Activated CD4-positive, alpha-beta memory T cell treated with anti-CD3 and anti-CD28 coated beads for 36 hours (primary cell): ENCODE data around the gene AFF2. TPM values are rescaled to one million over a fixed set of nuclear protein-coding genes. Genes with fewer than 3 reads are reported as not detected.
A peak's percentile ranks its signal among the peaks of the same experiment; 100 is the strongest.

Source experiments
- CTCF ChIA-PET: fragments of 350-600 bp; sonication (Branson Sonifier 250); formaldehyde crosslinking; loops from one replicate; lab custom pipeline; 2021; ENCODE audit warnings: antibody characterized with exemption, inconsistent platforms; lab: Charles Lee
- POLR2A ChIA-PET: fragments of 350-600 bp; sonication (Branson Sonifier 250); formaldehyde crosslinking; loops from one replicate; lab custom pipeline; 2021; ENCODE audit warnings: antibody characterized with exemption; lab: Charles Lee
- DNase-seq: peaks from one replicate; pipeline ENCODE4 v3.0.0-alpha.2; 2020
- H3K27ac Mint-ChIP-seq: one replicate; pipeline ENCODE4 v1.8.0; 2021; ENCODE audit warnings: mixed read lengths
- H3K27me3 Mint-ChIP-seq: one replicate; pipeline ENCODE4 v1.8.0; 2021; ENCODE audit warnings: mixed read lengths
- H3K36me3 Mint-ChIP-seq: one replicate; pipeline ENCODE4 v1.8.0; 2021; ENCODE audit warnings: mixed read lengths
- H3K4me1 Mint-ChIP-seq: one replicate; pipeline ENCODE4 v1.8.0; 2021; ENCODE audit warnings: low read depth, mixed read lengths
- H3K4me3 Mint-ChIP-seq: one replicate; pipeline ENCODE4 v1.8.0; 2021; ENCODE audit warnings: mild to moderate bottlenecking, mixed read lengths
- H3K9me3 Mint-ChIP-seq: one replicate; pipeline ENCODE4 v1.8.0; 2021; ENCODE audit warnings: mixed read lengths
- intact Hi-C: fragments of 100-400 bp; cut with micrococcal nuclease; formaldehyde crosslinking; loops from one replicate; pipeline ENCODE4 v1.15.1; 2023
- total RNA-seq, 2 experiments: library from RNA; stranded (reverse); gene quantifications; one replicate each; pipeline ENCODE4 v1.2.3, GENCODE V29; 2021

Gene AFF2
- total RNA-seq = under 1 TPM; 0.36 to 0.45 TPM

GRCh38 chrX:148500423-148501385 lies at the start of gene AFF2:
TSS of gene AFF2 (plus strand) at chrX:148500617. CDS start at chrX:148501098, 481 bp downstream.
- CTCF ChIA-PET = interaction anchor here (1.1 kb wide), 1 partner anchor 30 kb away, joined by 4 read pairs; no protein-coding TSS in a partner anchor
- intact Hi-C loops = loop anchor here (1.0 kb wide), 1 partner anchor 119 kb away; no protein-coding TSS in a partner anchor
- H3K4me1 Mint-ChIP-seq = peaks cover 6% of the 10 kb centered on the region
- no peaks in the 10 kb centered on the region for H3K36me3 Mint-ChIP-seq
- peaks cover 5% of the 10 kb centered on the region for H3K27me3 Mint-ChIP-seq
- no peak within 1 kb of the TSS for H3K27ac Mint-ChIP-seq
- no peaks in the 10 kb centered on the region for H3K9me3 Mint-ChIP-seq
- POLR2A ChIA-PET = interaction anchor here (1.3 kb wide), 1 partner anchor 119 kb away, joined by 3 read pairs; no protein-coding TSS in a partner anchor
- H3K4me3 Mint-ChIP-seq = peak within 1 kb of the TSS; percentile 70
- peak; percentile 50 for DNase-seq

GRCh38 chrX:148457279-148457678 lies 43.1 kb upstream of the AFF2 start:
- H3K4me3 Mint-ChIP-seq = no peak overlapping the region
- H3K27ac Mint-ChIP-seq = no peak overlapping the region
- no peak for DNase-seq
- H3K36me3 Mint-ChIP-seq = no peaks in the 10 kb centered on the region
- CTCF ChIA-PET = interaction anchor here (0.7 kb wide), 1 partner anchor 277 kb away, joined by 3 read pairs; no protein-coding TSS in a partner anchor
- no peaks in the 10 kb centered on the region for H3K4me1 Mint-ChIP-seq
- intact Hi-C loops = no loop called here
- H3K9me3 Mint-ChIP-seq = no peaks in the 10 kb centered on the region
- H3K27me3 Mint-ChIP-seq = no peaks in the 10 kb centered on the region
- POLR2A ChIA-PET = no interaction called here

- Mint-ChIP-seq H3K4me1 (no peaks in the 10 kb centered on the region), H3K27ac (no peak overlapping the region), H3K36me3 (no peaks in the 10 kb centered on the region), H3K27me3 (peaks cover 1% of the 10 kb centered on the region), H3K9me3 (no peaks in the 10 kb centered on the region), H3K4me3 (no peak overlapping the region)
- DNase-seq = no peak
- ChIA-PET POLR2A (no interaction called here), CTCF (no interaction called here)
- intact Hi-C loops = no loop called here
Measured at GRCh38 chrX:148459343-148459742, 41.1 kb upstream of the AFF2 start.

GRCh38 chrX:148466292-148466691 lies 34.1 kb upstream of the AFF2 start:
- DNase-seq = no peak
- ChIA-PET CTCF (no interaction called here), POLR2A (no interaction called here)
- H3K4me3 Mint-ChIP-seq = no peak overlapping the region
- H3K27me3 Mint-ChIP-seq = peaks cover 6% of the 10 kb centered on the region
- H3K27ac Mint-ChIP-seq = no peak overlapping the region
- no peaks in the 10 kb centered on the region for H3K9me3 Mint-ChIP-seq
- peaks cover 13% of the 10 kb centered on the region for H3K4me1 Mint-ChIP-seq
- intact Hi-C loops = loop anchor here (1.0 kb wide), 1 partner anchor 85 kb away; no protein-coding TSS in a partner anchor
- no peaks in the 10 kb centered on the region for H3K36me3 Mint-ChIP-seq

GRCh38 chrX:148470324-148470723 lies 30.1 kb upstream of the AFF2 start:
- POLR2A ChIA-PET = no interaction called here
- Mint-ChIP-seq H3K36me3 (no peaks in the 10 kb centered on the region), H3K4me3 (no peak overlapping the region), H3K27me3 (peaks cover 5% of the 10 kb centered on the region), H3K9me3 (no peaks in the 10 kb centered on the region), H3K27ac (no peak overlapping the region), H3K4me1 (peaks cover 13% of the 10 kb centered on the region)
- CTCF ChIA-PET = no interaction called here
- intact Hi-C loops = no loop called here
- no peak for DNase-seq

- no peak for DNase-seq
- POLR2A ChIA-PET = no interaction called here
- Mint-ChIP-seq H3K9me3 (no peaks in the 10 kb centered on the region), H3K27ac (no peak overlapping the region), H3K36me3 (no peaks in the 10 kb centered on the region), H3K4me3 (no peak overlapping the region), H3K4me1 (peaks cover 4% of the 10 kb centered on the region), H3K27me3 (no peaks in the 10 kb centered on the region)
- intact Hi-C loops = no loop called here
- CTCF ChIA-PET = no interaction called here
Measured at GRCh38 chrX:148474030-148474429, 26.4 kb upstream of the AFF2 start.

- no peaks in the 10 kb centered on the region for H3K4me1 Mint-ChIP-seq
- POLR2A ChIA-PET = no interaction called here
- H3K27ac Mint-ChIP-seq = no peak overlapping the region
- no peaks in the 10 kb centered on the region for H3K9me3 Mint-ChIP-seq
- H3K27me3 Mint-ChIP-seq = no peaks in the 10 kb centered on the region
- intact Hi-C loops = no loop called here
- DNase-seq = no peak
- H3K36me3 Mint-ChIP-seq = no peaks in the 10 kb centered on the region
- CTCF ChIA-PET = no interaction called here
- H3K4me3 Mint-ChIP-seq = no peak overlapping the region
Measured at GRCh38 chrX:148492057-148492456, 8.4 kb upstream of the AFF2 start.

GRCh38 chrX:148495176-148495575 lies 5.2 kb upstream of the AFF2 start:
- DNase-seq = no peak
- POLR2A ChIA-PET = no interaction called here
- Mint-ChIP-seq H3K27ac (no peak overlapping the region), H3K27me3 (no peaks in the 10 kb centered on the region), H3K36me3 (no peaks in the 10 kb centered on the region), H3K9me3 (no peaks in the 10 kb centered on the region), H3K4me3 (no peak overlapping the region), H3K4me1 (peaks cover 6% of the 10 kb centered on the region)
- intact Hi-C loops = no loop called here
- CTCF ChIA-PET = no interaction called here

GRCh38 chrX:148498067-148498466 lies 2.4 kb upstream of the AFF2 start:
- no peaks in the 10 kb centered on the region for H3K9me3 Mint-ChIP-seq
- intact Hi-C loops = no loop called here
- H3K27ac Mint-ChIP-seq = no peak overlapping the region
- no peaks in the 10 kb centered on the region for H3K36me3 Mint-ChIP-seq
- H3K4me3 Mint-ChIP-seq = no peak overlapping the region
- DNase-seq = peak; percentile 9
- H3K27me3 Mint-ChIP-seq = peaks cover 1% of the 10 kb centered on the region
- peaks cover 6% of the 10 kb centered on the region for H3K4me1 Mint-ChIP-seq
- POLR2A ChIA-PET = no interaction called here
- CTCF ChIA-PET = no interaction called here

- peaks cover 6% of the 10 kb centered on the region for H3K4me1 Mint-ChIP-seq
- intact Hi-C loops = no loop called here
- no peaks in the 10 kb centered on the region for H3K36me3 Mint-ChIP-seq
- H3K27ac Mint-ChIP-seq = no peak overlapping the region
- DNase-seq = no peak
- CTCF ChIA-PET = no interaction called here
- H3K27me3 Mint-ChIP-seq = peaks cover 5% of the 10 kb centered on the region
- POLR2A ChIA-PET = no interaction called here
- H3K4me3 Mint-ChIP-seq = no peak overlapping the region
- no peaks in the 10 kb centered on the region for H3K9me3 Mint-ChIP-seq
Measured at GRCh38 chrX:148499638-148500422, 587 bp upstream of the AFF2 start.

GRCh38 chrX:148501386-148502066 lies 1.1 kb downstream of the AFF2 start:
- no peak overlapping the region for H3K27ac Mint-ChIP-seq
- no peaks in the 10 kb centered on the region for H3K9me3 Mint-ChIP-seq
- H3K4me1 Mint-ChIP-seq = peaks cover 6% of the 10 kb centered on the region
- intact Hi-C loops = loop anchor here (1.0 kb wide), 1 partner anchor 120 kb away; no protein-coding TSS in a partner anchor
- peak overlapping the region; percentile 70 for H3K4me3 Mint-ChIP-seq
- CTCF ChIA-PET = interaction anchor here (1.1 kb wide), 1 partner anchor 29 kb away, joined by 4 read pairs; no protein-coding TSS in a partner anchor
- POLR2A ChIA-PET = interaction anchor here (1.3 kb wide), 1 partner anchor 120 kb away, joined by 3 read pairs; no protein-coding TSS in a partner anchor
- H3K36me3 Mint-ChIP-seq = no peaks in the 10 kb centered on the region
- H3K27me3 Mint-ChIP-seq = peaks cover 5% of the 10 kb centered on the region
- DNase-seq = peak; percentile 20
